ENCODE data around the gene SLC1A7. TPM values are rescaled to one million over a fixed set of nuclear protein-coding genes. Genes with fewer than 3 reads are reported as not detected.

SLC1A7 gene
- total and polyA plus RNA-seq, 2 of the 13 experiments (the other 11 are each of a cell fraction or from before 2014, with no cell fraction given), result 0.04 to 2.0 TPM

GRCh38 chr1:53176452-53177208 is 34.2 kb upstream of the SLC1A7 start (continued):
- peak; percentile 56; the same call in 1 of the 2 replicates for TF ChIP-seq HOMEZ (CRISPR knock-in tag; IDR thresholded peaks at IDR 0.05; ENCODE audit: low read depth)
- TF ChIP-seq RCOR2 (CRISPR knock-in tag; IDR thresholded peaks at IDR 0.05), result peak; percentile 35; the same call in 1 of the 2 replicates
- no peak for TF ChIP-seq JUND (CRISPR knock-in tag; IDR thresholded peaks at IDR 0.05)
- TF ChIP-seq RORA (CRISPR knock-in tag; IDR thresholded peaks at IDR 0.05), result 0 out of 2 replicates have a peak, but pooled peaks have one; percentile 53
- TF ChIP-seq ELF1 (CRISPR knock-in tag; IDR thresholded peaks at IDR 0.05), result 0 out of 2 replicates have a peak, but pooled peaks have one; percentile 13
- no peak for TF ChIP-seq TBL1XR1 (IDR thresholded peaks at IDR 0.05; ENCODE audit: borderline replicate concordance, low read length, partially characterized antibody)
- TF ChIP-seq ZNF747 (CRISPR knock-in tag; IDR thresholded peaks at IDR 0.05; ENCODE audit: borderline replicate concordance), result peak; percentile 57; the same call in 1 of the 2 replicates
- TF ChIP-seq TFE3 (CRISPR knock-in tag; IDR thresholded peaks at IDR 0.05), result peak; percentile 43; the same call in 1 of the 2 replicates
- TF ChIP-seq ZMYM3 (CRISPR knock-in tag; IDR thresholded peaks at IDR 0.05), result peak; percentile 23; the same call in 1 of the 2 replicates
- no peak for TF ChIP-seq SMAD9 (CRISPR knock-in tag; IDR thresholded peaks at IDR 0.05)
- no peak for TF ChIP-seq ZNF850 (CRISPR knock-in tag; conservative IDR thresholded peaks at IDR 0.05)
- no peak for TF ChIP-seq SOX13 (IDR thresholded peaks at IDR 0.05)
- TF ChIP-seq SOX13 (CRISPR knock-in tag; conservative IDR thresholded peaks at IDR 0.05 in 1 of 2, IDR thresholded peaks at IDR 0.05 in 1 of 2), result peak in 1 of 2 experiments; percentile 50; a peak in 1 of 4 replicates
- no peak for TF ChIP-seq KLF9 (CRISPR knock-in tag; IDR thresholded peaks at IDR 0.05; ENCODE audit: low read depth)
- peak; percentile 68 for TF ChIP-seq TEAD3 (CRISPR knock-in tag; optimal IDR thresholded peaks at IDR 0.05; ENCODE audit: borderline replicate concordance)
- TF ChIP-seq ARID3A (IDR thresholded peaks at IDR 0.05; ENCODE audit: low read depth, low read length), result peak; percentile 35; the same call in 1 of the 2 replicates
- 0 out of 2 replicates have a peak, but pooled peaks have one; percentile 23 for TF ChIP-seq ZNF580 (CRISPR knock-in tag; IDR thresholded peaks at IDR 0.05; ENCODE audit: borderline replicate concordance, low read depth)
- TF ChIP-seq RARA (CRISPR knock-in tag; IDR thresholded peaks at IDR 0.05), result peak; percentile 15; the same call in 1 of the 2 replicates
- 0 out of 2 replicates have a peak, but pooled peaks have one; percentile 31 for TF ChIP-seq ZNF773 (CRISPR knock-in tag; IDR thresholded peaks at IDR 0.05; ENCODE audit: borderline replicate concordance)
- TF ChIP-seq EP300 (IDR thresholded peaks at IDR 0.05; ENCODE audit: low read depth in 2 of 2, low read length in 2 of 2), result peak in 1 of 2 experiments; percentile 10; a peak in 1 of 4 replicates
- no peak for TF ChIP-seq EP300 (CRISPR knock-in tag; IDR thresholded peaks at IDR 0.05; ENCODE audit: borderline replicate concordance)
- TF ChIP-seq MEIS2 (CRISPR knock-in tag; IDR thresholded peaks at IDR 0.05), result 0 out of 2 replicates have a peak, but pooled peaks have one; percentile 35
- no peak for TF ChIP-seq LBX2 (CRISPR knock-in tag; IDR thresholded peaks at IDR 0.05; ENCODE audit: borderline replicate concordance)
- TF ChIP-seq ZSCAN12 (CRISPR knock-in tag; IDR thresholded peaks at IDR 0.05), result no peak
- TF ChIP-seq MEF2D (CRISPR knock-in tag; IDR thresholded peaks at IDR 0.05), result 0 out of 2 replicates have a peak, but pooled peaks have one; percentile 25

Measured in HepG2 (cell line).